Ishikawa (cell line): ENCODE results near the gene PLA2G5.

Experiments used
- CEBPB ChIP-seq: IDR thresholded peaks from 2 replicates; pipeline ENCODE4 v1.6.1; 2012
- CREB1 ChIP-seq: IDR thresholded peaks from 2 replicates; pipeline ENCODE4 v1.6.1; 2012; ENCODE audit warnings: low read depth
- EGR1 ChIP-seq: IDR thresholded peaks from 2 replicates; pipeline ENCODE4 v1.6.1; 2012
- EP300 ChIP-seq: IDR thresholded peaks from 2 replicates; pipeline ENCODE4 v1.6.1; 2012; ENCODE audit warnings: borderline replicate concordance
- FOXM1 ChIP-seq: IDR thresholded peaks from 2 replicates; pipeline ENCODE4 v1.6.1; 2012; ENCODE audit warnings: low read depth, borderline replicate concordance
- NFIC ChIP-seq: IDR thresholded peaks from 2 replicates; pipeline ENCODE4 v1.6.1; 2012
- RAD21 ChIP-seq: IDR thresholded peaks from 2 replicates; pipeline ENCODE4 v1.6.1; 2012; ENCODE audit warnings: low read depth
- TAF1 ChIP-seq: IDR thresholded peaks from 2 replicates; pipeline ENCODE4 v1.6.1; 2012; ENCODE audit warnings: low read depth, mild to moderate bottlenecking
- TCF12 ChIP-seq: IDR thresholded peaks from 2 replicates; pipeline ENCODE4 v1.6.1; 2012; ENCODE audit warnings: low read depth
- TEAD4 ChIP-seq: IDR thresholded peaks from 2 replicates; pipeline ENCODE4 v1.6.1; 2012
- YY1 ChIP-seq: IDR thresholded peaks from 2 replicates; pipeline ENCODE4 v1.6.1; 2012; ENCODE audit warnings: low read depth
- ZBTB7A ChIP-seq: IDR thresholded peaks from 2 replicates; pipeline ENCODE4 v1.6.1; 2012; ENCODE audit warnings: low read depth
- TF ChIP-seq, protein P1 (sequence below): IDR thresholded peaks from 2 replicates; pipeline ENCODE4 v1.6.1; 2012
- TF ChIP-seq, protein P2 (sequence below): IDR thresholded peaks from 2 replicates; pipeline ENCODE4 v1.6.1; 2012
- TF ChIP-seq, protein P3 (sequence below): IDR thresholded peaks from 2 replicates; pipeline ENCODE4 v1.6.1; 2012; ENCODE audit warnings: low read depth, mild to moderate bottlenecking

The PLA2G5 gene

DNA sequence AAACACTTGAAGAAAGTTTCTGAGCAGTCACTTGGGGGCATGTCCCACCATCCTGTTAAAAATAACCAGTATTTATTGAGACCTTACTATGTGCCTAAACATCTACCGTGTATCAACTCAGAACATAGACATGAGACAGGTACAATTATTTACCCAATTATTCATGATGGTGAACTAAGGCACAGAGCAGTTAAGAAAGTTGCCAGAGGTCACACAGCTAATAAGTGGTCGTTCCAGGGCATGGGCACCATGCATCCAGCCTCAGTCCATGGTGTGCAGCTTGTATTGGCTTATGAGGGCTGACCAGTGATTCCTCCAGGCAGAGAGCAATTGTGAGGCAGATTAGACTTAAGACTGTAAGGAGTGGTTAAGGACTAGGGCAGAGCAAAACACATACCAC, 5.4 kb downstream of the PLA2G5 start:
- TF ChIP-seq TEAD4: no peak
- TF ChIP-seq TAF1: no peak
- no peak for TF ChIP-seq EP300
- TF ChIP-seq TCF12: no peak
- TF ChIP-seq, protein P1, sequence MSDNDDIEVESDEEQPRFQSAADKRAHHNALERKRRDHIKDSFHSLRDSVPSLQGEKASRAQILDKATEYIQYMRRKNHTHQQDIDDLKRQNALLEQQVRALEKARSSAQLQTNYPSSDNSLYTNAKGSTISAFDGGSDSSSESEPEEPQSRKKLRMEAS: no peak
- TF ChIP-seq FOXM1: no peak
- no peak for TF ChIP-seq RAD21

DNA sequence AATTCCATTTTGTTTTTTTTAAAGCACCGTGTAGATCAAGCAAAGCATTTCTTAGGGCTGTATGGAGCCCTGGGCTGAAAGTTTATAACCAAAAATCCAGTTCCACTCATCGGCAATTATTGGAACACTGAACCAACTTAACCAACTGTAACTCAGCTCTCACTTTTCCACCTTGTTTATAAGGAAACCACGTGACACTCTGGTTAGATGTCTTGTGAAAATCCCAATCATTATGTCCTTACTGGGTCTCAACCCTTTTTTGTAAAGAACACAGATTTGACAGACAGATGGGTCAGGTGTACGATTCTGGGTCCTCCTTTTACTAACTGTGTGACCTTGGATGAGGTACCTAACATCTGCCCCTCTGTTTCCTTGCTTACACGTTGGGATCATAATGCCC, 6.2 kb downstream of the PLA2G5 start:
- TF ChIP-seq, protein P2, sequence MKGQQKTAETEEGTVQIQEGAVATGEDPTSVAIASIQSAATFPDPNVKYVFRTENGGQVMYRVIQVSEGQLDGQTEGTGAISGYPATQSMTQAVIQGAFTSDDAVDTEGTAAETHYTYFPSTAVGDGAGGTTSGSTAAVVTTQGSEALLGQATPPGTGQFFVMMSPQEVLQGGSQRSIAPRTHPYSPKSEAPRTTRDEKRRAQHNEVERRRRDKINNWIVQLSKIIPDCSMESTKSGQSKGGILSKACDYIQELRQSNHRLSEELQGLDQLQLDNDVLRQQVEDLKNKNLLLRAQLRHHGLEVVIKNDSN: no peak
- TF ChIP-seq TAF1 (no peak), ZBTB7A (no peak), CREB1 (no peak), NFIC (no peak)
- TF ChIP-seq, protein P1: no peak

DNA sequence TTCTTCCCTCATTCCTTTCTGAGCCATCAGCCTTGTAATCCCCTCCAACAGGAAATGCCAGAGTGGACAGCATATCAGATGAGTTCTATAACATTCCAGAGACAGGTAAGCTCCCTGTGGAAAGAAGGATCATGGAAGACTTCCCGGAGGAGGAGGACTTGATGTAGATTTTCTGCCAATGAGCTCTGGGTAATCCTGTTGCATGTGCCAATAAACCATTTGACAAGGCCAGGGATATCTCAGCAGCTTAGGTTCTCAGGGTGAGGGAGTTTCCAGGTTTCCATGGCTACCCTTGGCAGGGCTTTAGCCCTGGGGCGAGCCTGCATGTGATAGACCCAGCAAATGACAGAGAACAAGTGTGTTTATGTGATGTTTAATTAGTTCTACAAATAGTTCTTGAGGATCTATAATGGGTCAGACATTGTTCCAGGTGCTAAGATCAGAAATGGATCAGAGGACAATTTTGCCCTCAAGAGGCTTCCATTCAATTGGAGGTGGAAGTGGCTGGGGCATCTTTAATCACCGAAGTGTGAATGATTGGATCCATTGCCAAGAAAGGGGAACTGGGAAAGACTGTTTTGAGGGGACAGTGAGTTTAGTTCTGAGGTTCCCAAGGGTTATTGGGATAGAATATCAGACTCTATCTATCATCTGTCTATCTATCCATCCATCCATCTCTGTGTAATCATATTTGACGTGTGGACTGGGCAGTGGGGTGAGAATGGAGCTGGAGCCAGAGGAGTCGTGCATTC, 6.9 kb downstream of the PLA2G5 start:
- TF ChIP-seq, protein P1: no peak
- TF ChIP-seq TCF12 (no peak), ZBTB7A (no peak), CREB1 (no peak), YY1 (no peak), FOXM1 (no peak), RAD21 (no peak), EP300 (no peak), TAF1 (no peak), CEBPB (no peak), EGR1 (no peak), TEAD4 (no peak), NFIC (no peak)
- TF ChIP-seq, protein P2: no peak
- TF ChIP-seq, protein P3, sequence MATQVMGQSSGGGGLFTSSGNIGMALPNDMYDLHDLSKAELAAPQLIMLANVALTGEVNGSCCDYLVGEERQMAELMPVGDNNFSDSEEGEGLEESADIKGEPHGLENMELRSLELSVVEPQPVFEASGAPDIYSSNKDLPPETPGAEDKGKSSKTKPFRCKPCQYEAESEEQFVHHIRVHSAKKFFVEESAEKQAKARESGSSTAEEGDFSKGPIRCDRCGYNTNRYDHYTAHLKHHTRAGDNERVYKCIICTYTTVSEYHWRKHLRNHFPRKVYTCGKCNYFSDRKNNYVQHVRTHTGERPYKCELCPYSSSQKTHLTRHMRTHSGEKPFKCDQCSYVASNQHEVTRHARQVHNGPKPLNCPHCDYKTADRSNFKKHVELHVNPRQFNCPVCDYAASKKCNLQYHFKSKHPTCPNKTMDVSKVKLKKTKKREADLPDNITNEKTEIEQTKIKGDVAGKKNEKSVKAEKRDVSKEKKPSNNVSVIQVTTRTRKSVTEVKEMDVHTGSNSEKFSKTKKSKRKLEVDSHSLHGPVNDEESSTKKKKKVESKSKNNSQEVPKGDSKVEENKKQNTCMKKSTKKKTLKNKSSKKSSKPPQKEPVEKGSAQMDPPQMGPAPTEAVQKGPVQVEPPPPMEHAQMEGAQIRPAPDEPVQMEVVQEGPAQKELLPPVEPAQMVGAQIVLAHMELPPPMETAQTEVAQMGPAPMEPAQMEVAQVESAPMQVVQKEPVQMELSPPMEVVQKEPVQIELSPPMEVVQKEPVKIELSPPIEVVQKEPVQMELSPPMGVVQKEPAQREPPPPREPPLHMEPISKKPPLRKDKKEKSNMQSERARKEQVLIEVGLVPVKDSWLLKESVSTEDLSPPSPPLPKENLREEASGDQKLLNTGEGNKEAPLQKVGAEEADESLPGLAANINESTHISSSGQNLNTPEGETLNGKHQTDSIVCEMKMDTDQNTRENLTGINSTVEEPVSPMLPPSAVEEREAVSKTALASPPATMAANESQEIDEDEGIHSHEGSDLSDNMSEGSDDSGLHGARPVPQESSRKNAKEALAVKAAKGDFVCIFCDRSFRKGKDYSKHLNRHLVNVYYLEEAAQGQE: no peak

DNA sequence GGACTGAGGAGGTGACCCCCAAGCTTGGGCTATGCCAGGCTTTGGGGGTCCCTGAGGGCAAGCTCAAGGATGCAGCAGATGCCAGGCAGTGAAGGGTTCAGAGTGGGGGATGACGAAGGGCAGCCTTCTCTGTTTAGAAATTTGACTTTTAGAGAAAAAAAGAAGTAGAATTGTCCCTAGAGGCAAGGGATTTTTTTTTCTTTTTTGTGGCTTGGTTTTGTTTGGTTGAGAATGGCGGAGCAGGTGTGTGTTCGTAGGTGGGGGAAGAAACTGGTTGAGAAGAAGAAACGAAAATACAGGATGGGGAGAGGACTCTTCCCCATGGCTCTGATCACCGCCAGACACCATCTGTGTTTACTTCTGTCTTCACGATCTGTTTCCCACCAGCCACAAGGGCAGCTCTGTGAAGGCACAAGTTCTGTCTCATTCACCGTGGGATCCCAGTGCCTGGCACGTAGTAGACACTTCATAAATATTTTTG, 8.2 kb downstream of the PLA2G5 start:
- no peak for TF ChIP-seq TAF1
- TF ChIP-seq NFIC: no peak
- no peak for TF ChIP-seq EP300
- TF ChIP-seq, protein P2: no peak
- TF ChIP-seq TEAD4: no peak
- no peak for TF ChIP-seq YY1
- TF ChIP-seq CREB1: no peak
- TF ChIP-seq, protein P3: no peak
- TF ChIP-seq, protein P1: no peak
- no peak for TF ChIP-seq ZBTB7A
- TF ChIP-seq RAD21: no peak

DNA sequence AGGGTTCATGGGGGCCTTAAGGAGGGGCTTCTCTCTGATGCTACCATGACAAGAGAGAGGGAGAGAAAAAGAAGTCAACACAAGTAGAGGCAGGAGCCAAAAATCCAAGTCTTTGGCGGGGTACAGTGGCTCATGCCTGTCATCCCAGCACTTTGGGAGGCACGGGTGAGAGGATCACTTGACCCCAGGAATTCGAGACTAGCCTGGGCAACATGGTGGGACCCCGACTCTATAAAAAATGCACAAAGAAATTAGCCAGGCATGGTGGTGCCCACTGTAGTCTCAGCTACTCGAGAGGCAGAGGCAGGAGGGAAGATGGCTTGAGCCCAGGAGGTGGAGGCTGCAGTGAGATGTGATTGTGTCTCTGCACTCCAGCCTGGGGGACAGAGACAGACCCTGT, 8.7 kb downstream of the PLA2G5 start:
- TF ChIP-seq TAF1 (no peak), NFIC (no peak), ZBTB7A (no peak), EGR1 (no peak), YY1 (no peak), CEBPB (no peak), TEAD4 (no peak), TCF12 (no peak), EP300 (no peak), CREB1 (no peak), FOXM1 (no peak), RAD21 (no peak)
- TF ChIP-seq, protein P3: no peak
- TF ChIP-seq, protein P1: no peak
- TF ChIP-seq, protein P2: no peak
